ENCODE results near the gene TAB2. TPM values are rescaled to one million over a fixed set of nuclear protein-coding genes. Genes with fewer than 3 reads are reported as not detected.

The TAB2 gene
- total and polyA plus RNA-seq, 2 of the 8 experiments (the other 6 are each of a cell fraction or from before 2014, with no cell fraction given), result 40.4 to 63.0 TPM

DNA sequence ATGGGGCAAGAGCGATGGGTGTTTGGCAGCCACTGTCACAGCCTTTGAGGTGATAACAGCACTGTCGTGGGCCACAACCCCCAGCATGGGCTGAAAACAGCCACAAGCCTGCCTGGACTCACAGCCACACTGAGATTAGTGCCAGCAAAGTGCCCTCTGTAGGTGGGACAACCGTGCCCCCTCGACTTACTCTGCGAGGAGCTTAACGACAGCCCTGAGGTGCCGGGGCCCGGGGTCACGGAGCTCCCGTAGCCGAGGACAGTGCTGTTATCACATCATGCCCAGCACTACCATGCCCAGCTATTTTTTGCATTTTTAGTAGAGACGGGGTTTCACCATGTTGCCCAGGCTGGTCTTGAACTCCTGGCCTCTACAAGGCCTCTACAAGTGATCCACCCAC is 119.1 kb downstream of the TAB2 start:
- FAIRE-seq, result no peak
- H4K91ac ChIP-seq (replicated peaks; ENCODE audit: insufficient read length, low read length), result no peak overlapping the region

More for the DNA sequence above, 119.1 kb downstream of the TAB2 start:
- H3K27me3 ChIP-seq (replicated peaks in 1 of 4; ENCODE audit: control insufficient read depth in 3 of 4, extremely low read depth in 1 of 4, insufficient read depth in 3 of 4, low read length in 3 of 4), result no peaks in the 10 kb centered on the region
- H3K4me2 ChIP-seq (ENCODE audit: insufficient read depth in 1 of 2, low read depth in 2 of 2, low read length in 2 of 2), result no peak overlapping the region
- ChIA-PET POLR2A (ENCODE audit: partially characterized antibody) (interaction anchor here (0.7 kb wide), 1 partner anchor 12 kb away, joined by 3 read pairs; no protein-coding TSS in a partner anchor), CTCF (ENCODE audit: partially characterized antibody) (interaction anchor here (0.5 to 2.0 kb wide), 8 partner anchors 11 to 387 kb away, joined by 3 to 8 read pairs (median 4); no protein-coding TSS in a partner anchor)
- DNase-seq (ENCODE audit: low read depth in 1 of 2, low spot score in 2 of 2), result no peak
- H3K27ac ChIP-seq (ENCODE audit: low read depth, low read length), result no peak overlapping the region
- H2BK12ac ChIP-seq (ENCODE audit: low read depth, low read length), result no peak overlapping the region
- H3K9me3 ChIP-seq (ENCODE audit: insufficient read depth in 2 of 2, low read depth in 1 of 2, low read length in 1 of 2), result no peaks in the 10 kb centered on the region
- H3K79me2 ChIP-seq (ENCODE audit: control insufficient read depth in 1 of 2, insufficient read depth in 2 of 2, low read length in 2 of 2), result no peaks in the 10 kb centered on the region
- no peaks in the 10 kb centered on the region for H3K4me1 ChIP-seq (replicated peaks in 1 of 4; ENCODE audit: control insufficient read depth in 3 of 4, insufficient read depth in 4 of 4, low read length in 3 of 4)
- no peaks in the 10 kb centered on the region for H3K23me2 ChIP-seq (ENCODE audit: low read depth, low read length)
- H3K18ac ChIP-seq (ENCODE audit: extremely low read depth, low read length), result no peak overlapping the region
- no peak overlapping the region for H3K4ac ChIP-seq (replicated peaks; ENCODE audit: insufficient read length, low read depth, low read length)
- H3K4me3 ChIP-seq (ENCODE audit: extremely low read depth in 1 of 4, insufficient read depth in 2 of 4, low read depth in 3 of 4, low read length in 4 of 4), result no peak overlapping the region
- no peak overlapping the region for H2BK120ac ChIP-seq (replicated peaks; ENCODE audit: low read depth, low read length)
- no peak overlapping the region for H3K14ac ChIP-seq (ENCODE audit: insufficient read length)
- H3K79me1 ChIP-seq (ENCODE audit: low read depth, low read length), result no peaks in the 10 kb centered on the region
- H3K56ac ChIP-seq (replicated peaks; ENCODE audit: insufficient read length, low read depth, low read length), result no peak overlapping the region
- no peak overlapping the region for H2BK5ac ChIP-seq (ENCODE audit: low read depth, low read length)
- no peak for TF ChIP-seq CHD1 (IDR thresholded peaks at IDR 0.05; ENCODE audit: low read depth, low read length)
- no peak for TF ChIP-seq YY1 (IDR thresholded peaks at IDR 0.05; ENCODE audit: low read depth, low read length)
- TF ChIP-seq HDAC2 (IDR thresholded peaks at IDR 0.05; ENCODE audit: borderline replicate concordance in 1 of 2, low read depth in 2 of 2, low read length in 2 of 2), result no peak
- no peak for TF ChIP-seq RBBP5 (IDR thresholded peaks at IDR 0.05; ENCODE audit: borderline replicate concordance, low read depth, low read length)
- TF ChIP-seq BCL11A (IDR thresholded peaks at IDR 0.05; ENCODE audit: low read depth in 2 of 2, low read length in 2 of 2), result no peak
- TF ChIP-seq BACH1 (IDR thresholded peaks at IDR 0.05; ENCODE audit: low read length), result no peak
- TF ChIP-seq SP2 (IDR thresholded peaks at IDR 0.05; ENCODE audit: low read length), result no peak
- TF ChIP-seq, protein P1, sequence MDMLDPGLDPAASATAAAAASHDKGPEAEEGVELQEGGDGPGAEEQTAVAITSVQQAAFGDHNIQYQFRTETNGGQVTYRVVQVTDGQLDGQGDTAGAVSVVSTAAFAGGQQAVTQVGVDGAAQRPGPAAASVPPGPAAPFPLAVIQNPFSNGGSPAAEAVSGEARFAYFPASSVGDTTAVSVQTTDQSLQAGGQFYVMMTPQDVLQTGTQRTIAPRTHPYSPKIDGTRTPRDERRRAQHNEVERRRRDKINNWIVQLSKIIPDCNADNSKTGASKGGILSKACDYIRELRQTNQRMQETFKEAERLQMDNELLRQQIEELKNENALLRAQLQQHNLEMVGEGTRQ (IDR thresholded peaks at IDR 0.05; ENCODE audit: low read length), result no peak
- TF ChIP-seq TEAD4 (IDR thresholded peaks at IDR 0.05; ENCODE audit: low read depth, low read length), result no peak
- H3K23ac ChIP-seq (ENCODE audit: insufficient read length), result no peak overlapping the region
- H2AK5ac ChIP-seq (ENCODE audit: low read depth, low read length), result no peak overlapping the region
- H2BK15ac ChIP-seq (ENCODE audit: low read length), result no peak overlapping the region
- H2BK20ac ChIP-seq (ENCODE audit: low read length), result no peak overlapping the region
- WGBS, 2 experiments (ENCODE audit: extremely low coverage in 1 of 2, insufficient coverage in 1 of 2, insufficient read length in 1 of 2, insufficient replicate concordance in 2 of 2, low coverage in 1 of 2, low lambda C conversion rate in 2 of 2, missing lambda C conversion rate in 1 of 2), result 92% methylated on average over 11 of the region's 12 CpGs; no CpG with 5 or more reads in 1 of the 2 experiments
- H3K36me3 ChIP-seq (ENCODE audit: control insufficient read depth in 2 of 4, insufficient read depth in 4 of 4, low read length in 3 of 4), result no peaks in the 10 kb centered on the region
- H3K9ac ChIP-seq (replicated peaks in 1 of 4; ENCODE audit: extremely low read depth in 1 of 4, low read depth in 3 of 4, low read length in 3 of 4), result no peak overlapping the region
- no peaks in the 10 kb centered on the region for H4K20me1 ChIP-seq (replicated peaks in 1 of 2; ENCODE audit: control insufficient read depth in 1 of 2, insufficient read depth in 2 of 2, low read length in 2 of 2)
- no peak overlapping the region for H4K5ac ChIP-seq (ENCODE audit: insufficient read length, low read depth, low read length)
- H2AFZ ChIP-seq (ENCODE audit: low read length), result no peak overlapping the region
- H4K8ac ChIP-seq (ENCODE audit: extremely low read depth, insufficient read depth, low read length), result peak overlapping the region; percentile 21; the same call in 1 of the 2 replicates
